Measurements from ENCODE around the gene LRRC51. TPM values are rescaled to one million over a fixed set of nuclear protein-coding genes. Genes with fewer than 3 reads are reported as not detected.

The LRRC51 gene
- total RNA-seq, 2 donors from 2014 or later, result 8.0 to 9.5 TPM

DNA sequence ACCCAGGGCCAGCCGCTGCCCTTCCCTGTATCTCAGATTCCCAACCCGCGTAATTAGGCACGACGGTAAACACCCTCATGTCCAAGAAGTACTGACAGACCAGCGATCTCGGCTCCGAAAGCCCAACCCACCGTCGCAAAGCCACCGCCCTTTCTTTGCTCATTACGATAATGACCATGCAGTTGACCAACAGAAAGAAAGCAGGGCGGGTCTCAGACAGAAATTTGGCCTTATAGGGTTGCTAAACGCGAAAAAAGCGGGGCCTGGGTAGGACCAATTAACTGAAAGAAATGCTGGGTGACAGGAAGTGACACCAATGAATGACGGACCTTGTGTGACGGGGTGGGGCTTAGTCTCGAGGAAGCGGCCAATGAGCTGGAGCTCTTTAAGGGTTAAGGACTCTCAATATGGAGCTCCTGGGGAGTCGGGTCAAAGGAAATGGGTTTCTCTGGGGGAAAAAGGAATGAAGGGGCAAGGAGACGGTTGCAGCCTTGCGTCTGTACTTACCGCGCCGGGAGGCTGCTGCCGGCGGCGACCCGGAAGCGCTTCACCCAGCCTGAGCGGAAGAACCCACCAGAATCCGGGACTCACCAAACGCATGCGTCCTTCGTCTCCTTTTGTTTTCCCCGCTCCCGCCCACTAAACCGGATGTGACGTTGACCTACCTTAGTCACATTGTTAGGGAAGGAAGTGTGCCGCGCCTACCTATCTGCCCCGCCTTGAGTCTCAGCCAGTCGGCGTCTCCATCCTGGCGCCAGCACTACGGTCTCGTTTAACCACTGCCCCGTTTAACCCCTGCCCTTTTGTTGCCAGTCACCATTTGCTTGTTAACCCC, 31.7 kb downstream of the LRRC51 start, which contains the start of gene ANAPC15:
Gene ANAPC15, minus strand, starts transcription at position 553 of the 835 bp plus-strand sequence. CDS start 1,419 bp downstream, outside the sequence.
- no peaks in the 10 kb centered on the region for H3K9me3 Mint-ChIP-seq
- peaks cover 17% of the 10 kb centered on the region for H3K36me3 Mint-ChIP-seq (ENCODE audit: low read depth)
- Histone ChIP-seq H3K36me3 (ENCODE audit: control insufficient read depth, insufficient read depth, low read length) (peaks cover 18% of the 10 kb centered on the region), H3K4me3 (ENCODE audit: low read length) (peak within 1 kb of the TSS; percentile 95), H3K9me3 (ENCODE audit: control insufficient read depth, low read length) (no peaks in the 10 kb centered on the region), H3K9ac (ENCODE audit: extremely low read depth, low read length, poor library complexity, severe bottlenecking) (peak within 1 kb of the TSS; percentile 98), H3K27me3 (ENCODE audit: control insufficient read depth, insufficient read depth, low read length, poor library complexity, severe bottlenecking) (peaks cover 7% of the 10 kb centered on the region), H3K27ac (ENCODE audit: low read depth, low read length) (peak within 1 kb of the TSS; percentile 99), H3K4me1 (ENCODE audit: control insufficient read depth, insufficient read depth, low read length) (no peaks in the 10 kb centered on the region)
- TF ChIP-seq, protein P1, sequence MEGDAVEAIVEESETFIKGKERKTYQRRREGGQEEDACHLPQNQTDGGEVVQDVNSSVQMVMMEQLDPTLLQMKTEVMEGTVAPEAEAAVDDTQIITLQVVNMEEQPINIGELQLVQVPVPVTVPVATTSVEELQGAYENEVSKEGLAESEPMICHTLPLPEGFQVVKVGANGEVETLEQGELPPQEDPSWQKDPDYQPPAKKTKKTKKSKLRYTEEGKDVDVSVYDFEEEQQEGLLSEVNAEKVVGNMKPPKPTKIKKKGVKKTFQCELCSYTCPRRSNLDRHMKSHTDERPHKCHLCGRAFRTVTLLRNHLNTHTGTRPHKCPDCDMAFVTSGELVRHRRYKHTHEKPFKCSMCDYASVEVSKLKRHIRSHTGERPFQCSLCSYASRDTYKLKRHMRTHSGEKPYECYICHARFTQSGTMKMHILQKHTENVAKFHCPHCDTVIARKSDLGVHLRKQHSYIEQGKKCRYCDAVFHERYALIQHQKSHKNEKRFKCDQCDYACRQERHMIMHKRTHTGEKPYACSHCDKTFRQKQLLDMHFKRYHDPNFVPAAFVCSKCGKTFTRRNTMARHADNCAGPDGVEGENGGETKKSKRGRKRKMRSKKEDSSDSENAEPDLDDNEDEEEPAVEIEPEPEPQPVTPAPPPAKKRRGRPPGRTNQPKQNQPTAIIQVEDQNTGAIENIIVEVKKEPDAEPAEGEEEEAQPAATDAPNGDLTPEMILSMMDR (conservative IDR thresholded peaks at IDR 0.05), result no peak
- WGBS, 2 experiments (ENCODE audit: insufficient coverage in 1 of 2, insufficient read length in 1 of 2), result 0% methylated on average over 38 to 49 of the region's 49 CpGs
- H3K4me1 Mint-ChIP-seq, result peaks cover 16% of the 10 kb centered on the region
- peak within 1 kb of the TSS; percentile 100 for H3K27ac Mint-ChIP-seq
- H3K27me3 Mint-ChIP-seq (ENCODE audit: insufficient read depth), result peaks cover 23% of the 10 kb centered on the region
- peak within 1 kb of the TSS; percentile 83 for H3K4me3 Mint-ChIP-seq
- peak; percentile 99 for DNase-seq

DNA sequence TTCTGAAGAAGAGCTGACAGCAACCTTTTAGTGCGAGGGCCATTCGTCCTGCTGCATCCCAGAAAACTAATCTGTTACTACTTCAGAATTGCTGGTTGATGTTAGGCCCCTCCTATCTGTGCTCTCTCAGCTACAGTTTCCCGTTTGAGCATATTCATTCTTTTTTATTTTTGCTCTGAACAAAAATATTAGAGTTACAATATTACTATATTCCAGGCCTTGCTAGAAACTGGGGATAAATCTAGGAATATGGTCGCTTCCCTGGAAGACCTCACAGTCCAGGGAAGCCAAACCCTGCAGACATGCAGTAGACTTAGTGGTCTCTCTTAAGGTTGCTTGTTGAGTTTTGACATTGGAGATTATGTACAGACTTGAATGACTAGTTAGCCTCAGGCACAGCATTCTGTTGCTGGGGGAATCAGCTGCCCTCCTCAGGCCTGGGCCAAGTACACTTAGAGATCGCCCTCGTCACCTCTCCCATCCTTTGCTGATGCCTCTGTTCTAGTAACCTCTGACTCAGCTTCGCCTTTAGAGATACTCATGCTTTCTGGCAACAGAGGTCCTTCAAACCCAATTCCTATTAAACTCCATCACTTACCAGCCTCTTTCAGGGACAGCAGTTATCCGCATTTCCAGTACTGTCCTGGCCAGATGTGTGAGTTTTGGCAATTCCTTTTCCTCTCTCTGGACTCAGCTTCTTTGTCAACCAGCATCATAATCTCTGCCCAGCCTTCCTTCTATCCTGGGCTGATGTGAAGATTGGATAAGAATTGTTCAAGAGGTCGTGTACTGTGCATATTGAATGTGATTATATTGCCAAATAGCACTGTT, 32.5 kb downstream of the LRRC51 start:
- Mint-ChIP-seq H3K36me3 (ENCODE audit: low read depth) (peaks cover 15% of the 10 kb centered on the region), H3K9me3 (no peaks in the 10 kb centered on the region), H3K4me1 (peaks cover 20% of the 10 kb centered on the region), H3K27me3 (ENCODE audit: insufficient read depth) (peaks cover 23% of the 10 kb centered on the region), H3K27ac (peak overlapping the region; percentile 100), H3K4me3 (peak overlapping the region; percentile 83)
- no peak for DNase-seq
- WGBS, 2 experiments (ENCODE audit: insufficient coverage in 1 of 2, insufficient read length in 1 of 2), result 70 to 82% methylated on average over 7 to 9 of the region's 9 CpGs
- Histone ChIP-seq H3K27me3 (ENCODE audit: control insufficient read depth, insufficient read depth, low read length, poor library complexity, severe bottlenecking) (peaks cover 7% of the 10 kb centered on the region), H3K27ac (ENCODE audit: low read depth, low read length) (peak overlapping the region; percentile 99), H3K36me3 (ENCODE audit: control insufficient read depth, insufficient read depth, low read length) (peaks cover 18% of the 10 kb centered on the region), H3K4me1 (ENCODE audit: control insufficient read depth, insufficient read depth, low read length) (no peaks in the 10 kb centered on the region), H3K4me3 (ENCODE audit: low read length) (peak overlapping the region; percentile 95), H3K9ac (ENCODE audit: extremely low read depth, low read length, poor library complexity, severe bottlenecking) (peak overlapping the region; percentile 98), H3K9me3 (ENCODE audit: control insufficient read depth, low read length) (no peaks in the 10 kb centered on the region)
- TF ChIP-seq, protein P1 (conservative IDR thresholded peaks at IDR 0.05), result no peak

DNA sequence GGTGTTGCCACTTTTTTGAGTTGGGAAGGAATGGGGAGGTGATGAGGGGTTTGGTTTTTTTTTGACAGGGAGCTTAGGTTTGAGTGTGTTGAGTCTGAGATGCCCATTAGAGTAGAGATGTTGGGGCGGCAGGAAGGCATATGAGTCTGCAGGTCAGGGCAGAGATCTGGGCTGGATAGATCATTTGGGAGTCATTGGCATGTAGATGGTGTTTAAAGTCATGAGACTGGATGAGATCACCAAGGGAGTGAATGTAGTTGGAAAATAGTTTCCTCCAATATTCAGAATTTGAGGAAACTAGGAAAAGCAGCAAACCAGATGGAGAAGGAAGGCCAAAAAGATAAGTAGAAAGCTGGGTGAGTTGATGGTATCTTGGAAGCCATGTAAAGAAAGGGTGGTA, 33.9 kb downstream of the LRRC51 start:
- 97 to 100% methylated on average over 1 of the region's 1 CpG for WGBS, 2 experiments (ENCODE audit: insufficient coverage in 1 of 2, insufficient read length in 1 of 2)
- no peak overlapping the region for H3K9ac ChIP-seq (ENCODE audit: extremely low read depth, low read length, poor library complexity, severe bottlenecking)
- H3K36me3 Mint-ChIP-seq (ENCODE audit: low read depth), result peaks cover 9% of the 10 kb centered on the region
- H3K9me3 ChIP-seq (ENCODE audit: control insufficient read depth, low read length), result no peaks in the 10 kb centered on the region
- no peak for DNase-seq
- H3K9me3 Mint-ChIP-seq, result no peaks in the 10 kb centered on the region
- H3K27ac ChIP-seq (ENCODE audit: low read depth, low read length), result no peak overlapping the region
- H3K36me3 ChIP-seq (ENCODE audit: control insufficient read depth, insufficient read depth, low read length), result peaks cover 12% of the 10 kb centered on the region
- no peaks in the 10 kb centered on the region for H3K4me1 ChIP-seq (ENCODE audit: control insufficient read depth, insufficient read depth, low read length)
- no peak overlapping the region for H3K4me3 Mint-ChIP-seq
- H3K4me1 Mint-ChIP-seq, result peaks cover 26% of the 10 kb centered on the region
- no peak overlapping the region for H3K4me3 ChIP-seq (ENCODE audit: low read length)
- no peak overlapping the region for H3K27ac Mint-ChIP-seq
- H3K27me3 ChIP-seq (ENCODE audit: control insufficient read depth, insufficient read depth, low read length, poor library complexity, severe bottlenecking), result peaks cover 7% of the 10 kb centered on the region
- H3K27me3 Mint-ChIP-seq (ENCODE audit: insufficient read depth), result peaks cover 30% of the 10 kb centered on the region
- TF ChIP-seq, protein P1 (conservative IDR thresholded peaks at IDR 0.05), result no peak

Measured in endodermal cell (in vitro differentiated cells).